CMK (cell line): ENCODE measurements around the gene VPS37B.

Experiments used
- DNase-seq: peaks from one replicate; pipeline ENCODE4 v3.0.0-alpha.2; 2010; ENCODE audit warnings: low read depth

VPS37B gene

DNA sequence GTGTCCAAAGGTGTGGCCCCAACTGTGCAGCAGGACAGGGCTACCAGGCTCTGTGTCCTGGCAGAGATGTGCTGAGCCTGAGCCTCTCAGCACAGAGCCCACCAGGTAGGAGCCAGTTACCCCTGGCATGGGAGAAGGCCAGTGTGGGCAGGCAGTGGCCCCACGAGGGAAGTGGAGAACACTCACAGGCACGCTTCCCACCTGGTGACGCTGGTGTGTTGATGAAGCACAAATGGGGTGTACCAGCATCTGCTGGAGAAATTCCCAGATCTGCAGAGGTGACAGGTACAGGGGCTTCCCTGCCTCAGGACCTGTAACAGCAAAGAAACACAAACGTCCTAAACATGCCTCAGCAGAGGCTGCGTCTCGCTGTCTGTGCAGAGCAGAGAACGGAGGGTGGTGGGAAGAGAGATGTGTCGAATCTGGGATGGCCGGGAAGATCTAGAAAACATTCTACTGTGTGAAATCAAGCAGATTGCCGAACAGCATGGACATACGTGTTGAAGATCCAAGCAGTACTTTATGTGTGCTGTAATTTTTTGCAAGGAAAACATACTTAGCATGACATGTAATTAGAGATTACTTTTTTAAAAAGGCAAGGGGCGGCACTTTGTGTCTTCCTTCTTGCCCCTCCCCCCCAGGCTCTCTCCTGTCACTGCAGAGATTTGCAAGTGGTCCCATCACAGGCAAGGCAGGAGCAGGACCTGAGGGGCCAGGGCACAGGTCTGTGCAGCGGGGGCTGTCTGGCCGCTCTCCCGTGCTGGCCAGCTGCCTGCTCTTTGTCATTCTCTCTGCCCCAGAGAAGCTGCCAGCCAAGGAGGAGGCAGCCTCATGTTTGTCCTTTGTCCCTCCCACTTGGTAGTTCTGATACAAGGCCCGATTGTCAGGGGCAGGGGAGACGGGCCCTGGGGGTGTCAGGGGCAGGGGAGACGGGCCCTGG is 43.3 kb downstream of the VPS37B start:
- no peak for DNase-seq

DNA sequence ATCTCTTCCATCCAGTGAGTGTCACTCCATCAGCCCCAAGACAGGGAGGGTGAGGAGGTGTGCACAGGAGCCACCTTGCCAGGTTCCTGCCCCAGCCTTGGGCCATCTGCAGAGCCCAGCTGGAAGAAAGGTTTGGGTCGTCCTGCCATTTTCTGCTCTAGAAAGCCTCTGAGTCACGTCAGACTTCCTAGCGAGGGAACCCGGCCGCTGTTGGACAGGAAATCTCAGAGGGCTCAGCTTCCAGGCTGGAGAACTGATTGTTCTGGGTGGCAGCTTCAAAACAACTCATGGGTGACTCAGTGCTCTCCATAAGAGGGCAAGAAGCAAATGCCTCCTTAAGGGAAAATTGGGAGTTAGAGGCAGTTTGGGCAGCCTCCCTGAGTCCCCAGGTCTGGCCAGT is 44.1 kb downstream of the VPS37B start:
- DNase-seq: no peak

DNA sequence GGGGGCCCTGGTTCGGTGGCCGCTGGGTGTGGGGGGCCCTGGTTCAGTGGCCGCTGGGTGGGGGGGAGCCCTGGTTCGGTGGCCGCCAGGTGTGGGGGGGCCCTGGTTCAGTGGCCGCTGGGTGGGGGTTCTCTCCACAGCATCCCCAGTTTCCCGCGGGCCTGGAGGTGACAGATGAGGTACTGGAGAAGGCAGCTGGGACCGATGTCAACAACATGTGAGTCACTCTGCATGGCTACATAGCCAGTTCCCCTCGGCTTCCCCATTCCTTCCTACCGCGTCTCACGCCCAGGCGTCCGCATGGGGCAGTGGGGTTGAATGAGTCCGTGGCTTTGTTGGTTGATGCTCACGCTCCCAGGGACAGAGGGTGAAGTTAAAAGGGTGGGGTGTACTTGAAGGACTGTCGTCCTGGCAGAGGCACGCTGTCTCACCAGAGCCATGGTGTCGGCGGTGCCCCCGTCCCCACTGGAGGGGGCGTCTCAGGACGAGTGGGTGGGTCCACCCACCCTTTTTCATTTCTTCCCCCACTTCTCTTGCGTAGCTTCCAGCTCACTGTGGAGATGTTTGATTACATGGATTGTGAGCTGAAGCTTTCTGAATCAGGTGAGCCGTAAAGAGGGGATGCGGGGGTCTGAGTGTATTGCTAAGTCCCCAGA is 45.1 kb downstream of the VPS37B start:
- DNase-seq: no peak

DNA sequence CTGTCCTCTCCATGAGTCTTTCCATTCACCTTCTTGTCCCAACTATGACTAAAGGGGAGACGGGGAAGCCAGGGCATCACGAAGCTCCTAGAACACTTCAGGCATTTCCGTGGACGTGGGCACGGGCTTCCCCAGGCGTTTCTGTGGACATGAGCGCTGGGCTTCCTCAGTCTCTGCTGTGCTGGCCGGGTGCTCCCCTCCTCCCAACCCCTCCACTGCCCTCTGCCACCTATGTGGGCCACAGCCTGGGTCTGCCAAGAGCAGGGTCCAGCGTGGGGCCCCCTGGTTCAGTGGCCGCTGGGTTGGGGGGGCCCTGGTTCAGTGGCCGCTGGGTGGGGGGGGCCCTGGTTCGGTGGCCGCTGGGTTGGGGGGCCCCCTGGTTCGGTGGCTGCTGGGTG is 45.9 kb downstream of the VPS37B start:
- DNase-seq: no peak

DNA sequence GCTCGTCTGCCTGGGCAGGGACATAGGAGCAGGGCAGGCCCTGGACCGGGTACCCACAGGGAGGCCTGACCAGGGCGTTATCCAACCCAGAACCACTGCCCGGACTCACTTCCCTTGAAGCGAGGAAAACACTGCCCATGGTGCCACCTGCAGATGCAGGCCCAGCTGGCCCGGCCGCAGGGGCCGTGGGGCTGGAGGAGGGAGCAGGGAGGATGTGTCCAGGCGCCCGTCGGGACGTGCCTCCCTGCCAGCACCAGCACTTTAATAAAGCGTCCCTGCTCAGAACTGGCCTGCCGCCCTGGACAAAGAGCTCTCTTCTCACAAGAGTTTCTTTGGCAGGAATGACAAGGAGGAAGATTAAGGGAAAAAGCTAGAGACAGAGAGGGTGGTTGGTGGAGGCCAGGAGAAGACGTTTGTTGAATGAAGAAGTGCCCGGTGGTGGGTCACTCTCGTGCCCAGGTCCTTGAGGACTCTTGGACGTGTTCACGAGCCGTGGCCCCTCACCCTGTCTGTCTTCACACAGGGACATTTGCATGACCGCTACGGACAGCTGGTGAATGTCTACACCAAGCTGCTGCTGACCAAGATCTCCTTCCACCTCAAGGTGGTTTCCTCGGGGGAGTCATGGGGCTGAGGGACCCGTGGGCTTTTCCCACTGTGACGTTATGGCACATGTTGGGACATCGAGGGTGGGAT is 46.4 kb downstream of the VPS37B start:
- no peak for DNase-seq

DNA sequence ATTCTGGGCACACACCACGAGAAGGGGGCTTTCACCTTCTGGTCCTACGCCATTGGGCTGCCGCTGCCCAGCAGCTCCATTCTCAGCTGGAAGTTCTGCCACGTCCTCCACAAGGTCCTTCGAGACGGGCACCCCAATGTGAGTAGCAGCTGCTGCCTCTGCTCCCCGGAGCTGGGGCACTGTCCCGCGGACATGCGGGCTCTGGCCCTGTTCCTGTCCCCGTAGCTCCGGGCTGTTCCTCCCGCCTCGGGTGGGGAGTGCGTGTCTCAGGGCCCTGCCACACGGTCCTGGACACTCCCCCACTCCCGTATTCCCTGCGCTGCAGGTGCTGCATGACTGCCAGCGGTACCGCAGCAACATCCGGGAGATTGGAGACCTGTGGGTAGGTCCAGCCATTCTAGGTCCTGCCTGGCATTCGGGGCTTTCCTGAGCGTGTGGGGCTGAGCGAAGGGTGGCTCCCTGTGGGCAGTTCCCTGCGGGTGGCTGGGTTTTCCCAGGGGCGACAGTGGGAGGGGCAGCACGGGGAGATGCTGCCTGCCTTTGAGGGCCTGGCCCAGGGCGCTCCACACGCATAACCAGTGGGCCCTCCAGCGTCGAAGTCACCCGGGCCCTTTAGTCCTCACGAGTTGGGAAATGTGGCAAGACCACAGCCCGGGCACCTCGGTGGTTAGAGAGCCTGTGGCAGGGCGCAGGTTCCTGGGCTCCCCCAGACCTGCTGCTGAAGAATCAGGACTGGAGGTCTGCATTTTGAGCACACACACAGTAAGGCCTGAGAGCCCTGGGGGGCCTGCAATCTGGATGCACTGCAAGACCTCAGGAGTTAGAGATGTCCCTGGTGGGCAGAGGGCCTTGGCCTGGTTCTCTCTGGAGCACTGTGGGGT is 47.2 kb downstream of the VPS37B start:
- no peak for DNase-seq

DNA sequence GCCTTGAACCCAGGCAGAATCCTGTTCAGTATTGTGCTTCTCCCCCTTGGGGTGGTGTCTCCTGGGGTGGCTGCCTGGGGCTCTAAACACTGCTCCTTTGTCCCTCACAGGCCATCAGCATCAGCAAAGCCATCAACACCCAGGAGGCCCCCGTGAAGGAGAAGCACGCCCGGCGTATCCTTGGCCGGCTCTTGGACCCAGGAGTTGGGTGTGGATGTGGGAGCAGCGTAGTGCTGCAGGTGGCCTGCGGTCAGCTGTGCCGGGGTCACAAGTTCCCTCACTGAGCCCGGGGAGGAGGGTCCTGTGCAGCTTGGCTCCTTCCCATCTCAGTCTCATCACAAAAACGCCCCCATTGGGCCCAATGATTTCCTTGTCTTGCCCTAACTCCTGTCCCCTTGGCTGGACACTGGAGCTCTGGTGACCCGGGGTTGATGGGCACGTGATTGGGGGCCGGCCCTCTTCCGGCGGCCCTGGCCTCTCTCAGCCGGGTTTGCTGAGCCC is 48.0 kb downstream of the VPS37B start:
- DNase-seq: no peak

DNA sequence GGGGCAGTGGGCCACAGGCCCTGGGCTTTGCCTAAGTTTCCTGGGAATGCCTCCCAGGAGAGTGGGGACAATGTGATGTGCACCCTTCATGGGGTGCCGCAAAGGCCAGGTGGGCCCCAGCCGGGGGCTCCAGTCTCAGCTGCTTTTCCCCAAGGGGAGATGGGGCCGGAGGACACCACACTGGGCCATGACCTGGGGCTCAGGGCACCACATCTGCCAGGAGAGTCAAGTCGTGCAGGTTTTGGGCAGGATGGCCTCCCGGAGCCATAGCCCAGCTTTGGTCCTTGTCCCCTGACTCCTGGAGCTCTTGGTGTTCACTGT is 48.4 kb downstream of the VPS37B start:
- no peak for DNase-seq

DNA sequence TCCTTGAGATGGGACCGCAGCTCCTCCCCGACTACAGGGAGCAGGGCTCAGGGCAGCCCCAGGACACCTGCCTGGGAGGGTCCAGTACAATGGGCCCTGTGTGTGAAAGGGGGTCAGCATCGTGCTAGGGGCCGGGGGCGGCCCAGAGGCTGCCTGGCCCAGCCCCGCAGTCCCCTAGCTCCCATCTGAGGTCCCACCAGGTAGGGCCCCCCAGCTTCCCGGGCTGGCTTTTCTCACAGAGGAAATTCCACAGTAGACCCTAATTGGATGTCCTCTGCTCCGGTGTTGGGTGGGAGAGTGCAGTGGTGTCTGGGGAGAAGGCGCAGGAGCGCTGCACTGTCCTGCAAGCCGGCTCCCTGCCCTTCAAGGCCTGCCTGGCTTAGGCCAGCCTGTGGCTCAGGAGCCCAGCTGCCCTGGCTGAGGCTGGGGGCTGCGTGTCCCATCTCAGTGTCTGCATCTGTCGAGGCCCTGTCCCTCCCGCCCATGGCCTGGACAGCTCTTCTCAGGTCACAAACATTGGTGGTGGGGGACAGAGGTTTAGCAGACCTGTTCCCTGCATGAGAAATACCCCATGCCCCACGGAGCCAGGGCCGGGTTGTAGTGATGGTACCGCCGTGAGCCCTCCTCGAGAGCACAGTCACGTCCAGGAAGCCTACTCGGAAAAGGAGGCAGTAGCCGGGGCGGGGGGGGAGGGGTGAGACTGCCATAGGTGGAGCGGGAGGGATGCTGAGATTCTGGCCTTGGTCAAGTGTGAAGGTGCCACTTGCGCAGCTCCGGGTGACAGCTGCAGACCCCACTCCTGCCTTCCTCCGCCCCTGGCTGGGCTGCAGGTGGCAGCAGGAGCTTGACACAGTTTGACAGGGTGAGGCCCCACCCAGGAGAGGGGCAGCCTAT is 49.1 kb downstream of the VPS37B start:
- no peak for DNase-seq

DNA sequence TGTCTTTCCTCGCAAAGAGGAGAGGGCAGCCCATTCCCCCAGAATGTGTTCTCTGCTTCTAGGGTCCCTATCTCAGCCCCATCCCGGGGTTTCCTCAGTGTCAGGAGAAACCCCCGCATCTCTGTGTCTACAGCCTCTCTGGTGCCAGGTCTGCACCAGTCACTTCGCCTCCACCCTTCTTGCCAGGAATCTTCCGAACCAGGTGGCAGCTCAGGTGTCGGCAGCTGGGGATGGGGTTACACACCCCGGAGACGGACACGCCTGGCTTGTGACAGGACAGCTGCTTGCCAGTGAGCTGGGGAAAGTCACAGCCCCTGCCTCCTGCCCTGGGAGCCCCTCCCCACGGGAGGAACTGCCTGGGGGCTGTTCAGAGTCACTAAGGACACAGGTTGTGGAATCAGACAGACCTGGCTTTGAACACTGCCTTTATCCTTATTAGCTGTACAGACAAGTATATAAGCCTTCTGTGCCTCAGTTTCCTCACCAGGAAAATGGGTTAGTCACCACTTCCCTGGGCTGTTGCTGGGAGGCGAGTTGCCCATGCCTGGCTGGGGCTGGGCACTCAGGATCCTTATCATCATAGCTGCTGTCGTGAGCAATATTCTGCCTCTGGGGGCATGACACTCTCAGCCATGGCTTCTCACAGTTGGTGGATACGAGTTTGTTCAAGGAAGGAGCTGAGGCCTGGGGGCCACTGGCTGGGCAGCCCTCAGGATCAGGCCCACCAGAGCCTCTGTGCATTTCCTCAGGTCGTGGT is 49.9 kb downstream of the VPS37B start:
- DNase-seq: no peak

DNA sequence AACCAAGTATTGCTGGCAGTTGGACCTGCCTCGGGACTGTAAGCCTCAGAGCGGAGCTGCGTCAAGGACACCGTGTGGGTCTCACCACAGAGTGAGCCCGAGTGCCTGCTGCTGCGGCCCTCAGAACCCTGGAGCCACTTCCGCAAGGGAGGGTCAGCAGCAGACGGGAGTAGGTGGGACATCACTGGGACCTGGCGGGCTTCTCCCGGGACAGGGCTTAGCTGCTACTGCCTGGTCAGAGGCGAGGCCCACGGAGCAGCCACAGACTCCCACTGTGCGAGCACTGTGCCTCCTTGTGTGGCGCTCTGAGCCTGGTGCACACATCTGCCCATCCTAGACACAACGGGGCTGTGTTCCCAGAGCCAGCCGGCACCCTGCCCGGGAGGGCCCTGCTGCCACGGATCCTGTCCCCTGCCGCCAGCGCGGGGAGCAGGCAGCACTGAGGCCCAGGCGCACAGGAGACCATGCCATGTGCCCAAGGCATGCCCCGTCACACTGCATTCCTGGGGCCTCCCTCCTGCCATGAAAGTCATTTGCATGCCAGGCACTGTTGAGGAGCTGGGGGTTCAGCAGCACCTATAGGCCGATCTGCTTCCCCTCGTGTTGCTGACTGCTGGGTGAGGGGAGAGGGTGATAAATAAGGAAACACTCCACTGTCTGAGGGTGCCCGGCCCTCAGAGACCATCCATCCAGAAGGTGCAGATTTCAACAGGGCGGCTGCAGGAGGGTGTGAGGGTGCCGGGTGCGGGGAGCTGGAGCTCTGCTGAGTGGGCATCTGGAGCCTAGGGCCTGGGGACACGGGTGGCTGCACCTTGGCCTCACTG is 50.7 kb downstream of the VPS37B start:
- no peak for DNase-seq

DNA sequence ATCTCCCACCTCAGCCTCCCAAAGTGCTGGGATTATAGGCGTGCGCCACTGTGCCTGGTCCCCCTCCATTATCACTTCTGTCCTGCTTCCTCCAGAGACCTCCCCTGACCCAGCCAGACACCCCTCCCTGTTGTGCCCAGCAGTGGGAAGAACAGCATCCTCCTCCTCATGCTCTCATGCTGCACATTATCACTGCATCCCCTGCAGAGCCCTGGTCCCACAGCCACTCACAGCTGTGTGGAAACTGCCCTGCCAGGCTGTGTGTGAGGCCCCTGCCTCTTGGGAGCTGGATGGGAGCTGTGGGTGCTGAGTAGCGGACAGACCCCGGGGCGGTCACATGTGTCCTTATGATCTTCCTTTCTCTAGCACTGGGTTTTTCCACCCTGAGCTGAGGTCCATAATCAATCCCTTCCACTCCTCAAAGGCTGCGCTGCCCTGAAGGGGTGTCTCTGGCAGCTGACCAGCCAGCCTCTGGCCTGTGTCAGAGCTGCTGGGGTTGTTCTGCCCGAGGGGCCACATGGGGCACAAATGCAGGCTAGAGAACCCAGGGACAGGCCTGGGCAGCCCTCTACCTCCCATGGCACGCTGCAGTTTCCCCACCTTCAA is 51.5 kb downstream of the VPS37B start:
- no peak for DNase-seq

DNA sequence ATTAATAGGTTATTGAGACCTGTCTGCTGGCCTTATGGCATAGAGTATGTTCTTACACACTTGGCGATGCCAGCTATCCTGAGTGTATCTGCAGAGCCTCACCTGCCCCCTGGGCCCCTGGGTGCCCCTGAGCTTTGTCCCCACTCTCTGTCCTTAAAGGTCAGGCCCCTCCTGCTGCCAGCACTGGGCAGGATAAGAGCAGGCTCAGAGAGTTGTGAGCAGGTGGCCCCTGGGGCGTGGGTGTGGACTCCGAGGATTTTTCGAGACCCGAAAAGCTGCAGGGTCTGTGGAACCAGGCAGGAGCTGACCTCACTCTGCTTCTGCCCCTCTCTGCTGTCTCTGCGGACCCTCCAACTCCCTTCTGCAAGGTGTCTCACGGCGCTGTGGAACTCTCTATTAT is 52.5 kb downstream of the VPS37B start:
- DNase-seq: no peak

DNA sequence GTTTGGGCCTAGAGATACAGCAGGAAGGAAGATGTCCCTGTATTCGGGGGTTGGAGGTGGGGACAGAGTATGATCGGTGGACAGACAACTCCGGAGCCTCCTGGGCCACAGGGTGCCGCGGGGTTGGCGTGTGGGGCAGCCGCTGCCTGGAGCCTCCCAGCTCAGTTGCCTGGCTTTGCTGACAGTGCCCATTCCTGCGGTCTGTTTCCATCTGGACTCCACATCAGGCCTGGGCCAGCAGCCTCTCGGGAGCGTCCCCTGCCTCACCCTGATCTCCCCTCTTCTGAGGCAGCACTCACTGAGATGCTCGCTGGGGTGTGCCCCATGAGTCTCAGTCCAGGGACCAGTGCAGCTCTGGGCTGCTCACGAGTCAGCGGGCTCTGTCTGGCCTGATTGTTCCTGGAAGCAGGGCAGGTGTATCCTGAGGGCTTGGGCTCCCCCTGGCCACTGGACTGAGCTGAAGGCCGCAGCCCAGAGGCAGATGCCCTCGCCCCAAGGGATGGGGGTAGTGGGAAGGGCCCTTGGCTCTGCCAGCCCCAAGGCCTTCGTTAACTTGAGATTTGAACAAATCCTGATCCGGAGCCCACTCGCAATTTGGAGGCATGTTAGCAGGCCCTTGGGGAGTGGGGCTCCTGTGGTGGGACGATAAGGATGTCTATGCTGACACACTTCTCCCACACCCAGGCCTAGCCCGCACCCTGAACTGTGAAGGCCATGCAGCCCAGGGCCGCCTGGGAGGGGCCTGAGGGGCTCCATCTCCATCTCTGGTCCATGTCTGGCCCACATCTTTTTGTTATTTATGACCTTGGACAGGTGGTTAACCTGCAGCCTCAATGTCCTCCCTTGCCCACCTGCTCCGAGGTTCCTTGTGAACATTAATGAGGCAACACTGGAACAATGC is 53.2 kb downstream of the VPS37B start:
- no peak for DNase-seq

DNA sequence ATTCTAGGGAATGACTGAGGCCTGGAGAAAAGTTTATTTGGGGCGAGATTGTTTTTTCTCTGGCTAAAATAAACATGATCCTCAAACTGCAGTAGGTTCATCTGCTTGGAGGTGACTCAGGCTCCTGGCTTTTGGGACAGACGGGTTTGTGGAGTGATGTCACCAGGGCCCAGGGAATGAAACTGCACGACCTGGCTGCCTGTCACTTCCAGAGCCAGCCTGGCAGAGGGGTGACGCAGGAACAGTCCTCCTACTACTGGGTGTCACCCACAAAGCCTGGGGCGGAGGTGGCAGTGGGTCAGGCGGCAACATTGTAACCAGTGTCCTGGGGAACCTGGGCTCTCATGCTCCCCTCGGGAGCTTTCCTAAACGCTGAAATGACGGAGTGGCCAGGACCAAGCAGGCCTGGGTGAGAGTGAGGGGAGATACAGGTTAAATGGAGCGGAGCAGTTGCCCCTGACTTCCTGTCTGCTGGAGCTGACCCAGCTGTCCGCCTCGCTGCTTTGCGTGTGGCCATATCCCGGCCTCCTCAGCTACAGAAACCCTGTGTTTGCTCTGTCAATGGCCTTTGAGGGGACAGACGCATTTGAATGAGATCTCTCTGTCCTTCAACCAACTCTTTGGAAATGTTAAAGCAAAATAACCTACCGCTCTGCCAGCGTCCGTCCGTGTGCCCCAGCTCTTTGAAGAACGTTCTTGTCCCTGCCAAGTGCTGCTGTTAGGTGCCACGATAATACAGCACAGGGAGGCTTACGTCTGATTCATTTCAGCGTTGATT is 54.2 kb downstream of the VPS37B start:
- DNase-seq: no peak

DNA sequence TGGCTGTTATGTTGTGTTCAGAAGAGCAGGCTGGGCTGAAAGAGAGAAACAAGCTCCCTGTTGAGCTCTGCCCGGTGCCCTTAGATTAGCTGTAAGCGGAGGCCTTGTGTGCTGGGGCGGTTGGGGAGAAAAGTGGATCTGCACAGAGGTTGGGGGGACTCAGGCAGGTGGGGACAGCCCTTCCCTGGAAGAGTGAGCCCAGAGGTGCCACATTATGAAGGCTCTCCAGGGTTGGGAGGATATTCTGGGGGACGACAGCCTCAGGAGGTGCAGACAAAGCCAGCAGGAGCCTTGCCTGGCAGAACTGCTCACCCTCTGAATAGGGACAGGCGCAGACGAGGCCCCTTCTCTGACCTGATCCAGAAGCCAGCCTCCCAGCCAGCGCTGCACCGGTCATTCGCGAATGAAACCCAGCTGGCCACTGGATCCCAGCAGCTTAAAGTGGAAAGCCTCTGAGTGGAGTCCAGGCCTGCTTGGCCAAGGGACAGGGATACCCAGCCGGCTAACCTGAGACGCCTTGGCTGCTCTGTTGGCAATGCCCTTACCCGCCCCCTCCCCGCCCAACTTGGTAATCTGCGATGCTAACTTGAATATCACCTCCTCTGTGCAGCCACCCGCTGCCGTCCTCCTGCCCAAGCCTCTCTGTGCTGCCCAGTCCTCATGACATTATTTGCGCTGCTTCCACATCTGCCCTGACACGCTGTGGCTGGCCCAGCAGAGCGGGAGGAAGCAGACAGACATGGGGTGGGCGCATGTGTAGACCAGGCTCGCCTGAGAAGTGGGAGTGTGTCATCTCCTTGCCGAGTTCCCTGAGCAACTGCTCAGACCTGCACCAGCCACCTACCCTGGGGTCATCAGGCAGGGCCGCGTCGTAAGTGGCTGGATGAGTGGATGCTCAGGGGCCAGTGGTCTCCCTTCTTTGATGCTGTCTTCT is 55.1 kb downstream of the VPS37B start:
- no peak for DNase-seq
